LoVo (cell line): ENCODE measurements around the gene CD99L2.

ENCODE experiments used
- DNase-seq: peaks from one replicate; pipeline ENCODE4 v3.0.0-alpha.2; 2016; ENCODE audit warnings: low spot score

CD99L2 gene

DNA sequence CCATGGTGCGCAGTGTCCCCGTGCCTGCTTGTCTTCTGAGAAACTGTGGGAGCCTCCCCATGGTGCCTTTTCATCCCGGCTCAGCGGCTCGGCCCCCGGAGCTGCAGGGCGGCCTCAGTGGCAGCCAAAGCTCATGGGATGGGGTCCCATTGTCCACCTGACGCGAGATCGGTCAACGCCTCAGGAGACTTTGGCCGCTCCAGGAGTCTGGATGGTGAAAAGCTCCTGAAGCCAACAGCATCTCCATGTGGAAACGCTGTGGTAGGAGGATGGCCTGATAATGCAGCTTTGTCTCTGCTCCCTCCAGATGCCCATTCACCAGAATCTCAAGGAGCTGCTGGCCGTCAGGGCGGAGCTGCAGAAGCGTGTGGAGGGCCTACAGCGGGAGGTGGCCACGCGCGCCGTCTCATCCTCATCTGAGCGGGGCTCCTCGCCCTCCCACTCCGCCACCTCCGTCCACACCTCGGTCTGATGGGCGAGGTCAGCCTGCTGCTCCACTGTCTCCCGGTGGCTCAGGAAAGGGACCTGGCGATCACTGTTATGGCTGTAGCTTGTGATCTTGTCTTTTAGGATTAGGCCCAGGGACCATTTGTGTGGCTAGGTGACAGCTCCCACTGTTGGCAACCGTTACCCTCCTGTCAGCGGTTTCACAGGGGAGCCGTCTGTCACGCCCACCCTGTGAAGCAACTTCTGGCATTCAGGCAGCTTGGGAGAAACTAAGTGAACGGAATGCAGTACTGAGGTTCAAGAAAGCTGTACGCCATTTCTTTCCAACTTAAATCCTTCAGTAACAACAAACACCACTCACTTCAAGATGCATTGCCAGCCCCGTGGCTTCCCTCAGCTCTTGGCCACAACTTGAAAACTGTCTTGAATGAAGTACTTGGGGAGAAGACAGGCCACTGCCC, 136.0 kb downstream of the CD99L2 start:
- no peak for DNase-seq

DNA sequence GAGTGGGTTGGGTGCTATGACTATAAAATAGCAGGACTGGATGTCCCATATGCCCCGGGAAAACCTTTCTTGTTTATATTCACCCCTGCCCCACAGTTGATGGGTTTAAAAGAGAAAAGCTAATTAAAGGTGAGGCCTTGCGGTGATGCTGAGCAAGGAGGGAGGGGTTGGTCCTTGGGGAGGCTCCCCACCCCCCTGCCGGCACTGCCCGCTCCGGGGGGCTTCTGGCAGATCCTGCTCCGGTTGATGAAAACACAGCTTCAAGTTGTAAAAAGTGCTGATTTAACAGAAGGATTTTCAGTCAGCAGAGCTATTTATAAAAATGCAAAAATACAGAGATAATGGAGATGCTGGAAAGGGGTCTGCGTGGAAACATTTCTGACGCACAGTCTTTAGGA, 136.7 kb downstream of the CD99L2 start:
- DNase-seq, result no peak

DNA sequence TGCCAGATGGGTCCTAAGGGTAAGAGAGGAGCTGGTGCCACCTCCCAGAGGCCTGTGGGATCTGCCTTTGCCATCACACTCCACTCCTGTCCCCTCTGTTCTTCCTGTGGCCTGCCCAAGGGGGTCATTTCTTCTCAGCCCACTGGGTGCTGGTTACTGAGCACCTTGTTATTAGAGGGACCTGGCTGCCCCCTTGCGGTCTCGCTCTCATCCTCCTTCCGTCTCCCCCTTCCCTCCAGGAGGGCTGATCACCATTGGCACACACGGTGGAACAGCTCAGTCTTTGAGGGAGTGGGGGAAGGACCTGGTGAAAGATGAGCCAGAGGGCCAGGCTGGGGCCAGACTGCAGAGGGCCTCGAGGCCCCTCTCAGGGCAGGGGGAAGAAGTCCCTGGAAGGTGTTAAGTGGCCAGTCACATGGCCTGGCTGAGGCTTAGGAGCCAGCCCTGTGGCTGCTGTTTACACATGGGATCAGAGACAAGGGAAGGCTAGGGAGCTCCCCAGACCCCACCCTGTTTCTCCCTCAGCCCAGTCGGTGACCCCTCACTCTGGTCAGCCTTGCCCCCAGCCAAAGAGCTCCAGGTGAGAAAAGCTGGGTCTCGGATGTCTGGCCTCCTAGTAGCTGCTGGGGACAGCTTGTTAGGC, 137.2 kb downstream of the CD99L2 start:
- DNase-seq, result no peak

DNA sequence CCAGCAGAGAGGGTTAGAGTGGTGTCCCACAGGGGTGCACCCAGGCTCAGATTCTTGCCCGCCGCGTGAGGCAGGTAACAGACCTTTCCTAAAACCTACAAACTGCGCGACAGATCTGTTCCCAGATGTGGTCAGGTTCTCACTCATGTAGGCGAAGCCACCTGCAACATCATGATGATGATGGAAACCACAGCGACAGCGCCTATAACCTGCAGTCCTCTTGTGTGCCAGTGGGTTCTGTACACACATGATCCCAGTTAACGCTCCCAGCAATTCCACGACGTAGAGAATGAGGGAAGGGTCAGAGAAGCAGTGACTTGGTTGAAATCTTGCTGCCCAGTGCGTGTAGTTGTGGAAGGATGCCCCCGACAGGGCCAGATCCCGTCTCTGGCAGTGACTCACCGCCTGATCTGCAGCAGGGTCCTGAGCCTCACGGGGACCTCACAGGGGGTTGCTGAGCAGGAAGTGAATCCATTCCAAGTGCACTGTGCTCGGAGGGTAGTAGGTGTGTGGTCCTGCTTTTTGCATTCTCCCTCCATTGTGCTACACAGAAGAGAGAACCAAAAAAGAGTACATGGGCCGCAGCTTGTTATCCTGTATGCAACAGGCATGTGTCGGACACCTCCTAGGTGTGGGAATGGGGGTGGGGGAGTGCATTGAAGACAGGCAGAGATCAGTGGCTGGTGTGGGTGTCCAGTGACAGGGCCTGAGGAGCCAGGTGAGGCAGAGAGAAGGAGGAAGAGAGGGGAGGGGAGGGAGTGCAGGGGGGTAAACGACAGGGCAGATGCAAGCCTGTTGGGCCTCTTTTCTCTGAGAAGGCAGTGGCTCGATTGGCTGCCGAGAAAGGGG, 138.7 kb downstream of the CD99L2 start:
- DNase-seq, result no peak

GRCh38 chrX:150757371-150757770, 141.1 kb downstream of the CD99L2 start:
- DNase-seq, result no peak

- no peak for DNase-seq
These were observed 144.5 kb downstream of the CD99L2 start for GRCh38 chrX:150753968-150754367.

- no peak for DNase-seq
These were observed 145.1 kb downstream of the CD99L2 start for GRCh38 chrX:150753357-150753756.

DNA sequence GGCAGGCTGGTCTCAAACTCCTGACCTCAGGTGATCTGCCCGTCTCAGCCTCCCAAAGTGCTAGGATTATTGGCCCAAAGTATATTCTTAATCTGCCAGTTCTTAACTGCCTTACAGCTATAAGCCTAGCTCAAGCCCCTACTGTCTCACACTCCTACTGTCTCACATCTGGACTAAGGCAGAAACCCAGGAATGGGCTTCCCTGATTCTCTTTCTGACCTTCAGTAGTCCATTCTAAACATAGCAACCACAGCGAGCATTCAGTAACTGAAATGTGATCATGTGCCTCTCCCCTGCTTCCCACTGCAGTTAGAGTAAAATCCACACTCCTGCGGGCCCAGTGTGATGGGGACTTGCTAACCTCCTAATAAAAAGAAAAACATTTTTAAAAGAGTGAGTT, 146.3 kb downstream of the CD99L2 start:
- DNase-seq, result no peak

GRCh38 chrX:150736475-150736874, 162.0 kb downstream of the CD99L2 start:
- DNase-seq, result no peak

GRCh38 chrX:150731795-150732194, 166.7 kb downstream of the CD99L2 start:
- DNase-seq, result no peak

GRCh38 chrX:150730719-150731118, 167.7 kb downstream of the CD99L2 start:
- DNase-seq, result no peak

- DNase-seq, result no peak
These were observed 168.5 kb downstream of the CD99L2 start for GRCh38 chrX:150729956-150730355.

DNA sequence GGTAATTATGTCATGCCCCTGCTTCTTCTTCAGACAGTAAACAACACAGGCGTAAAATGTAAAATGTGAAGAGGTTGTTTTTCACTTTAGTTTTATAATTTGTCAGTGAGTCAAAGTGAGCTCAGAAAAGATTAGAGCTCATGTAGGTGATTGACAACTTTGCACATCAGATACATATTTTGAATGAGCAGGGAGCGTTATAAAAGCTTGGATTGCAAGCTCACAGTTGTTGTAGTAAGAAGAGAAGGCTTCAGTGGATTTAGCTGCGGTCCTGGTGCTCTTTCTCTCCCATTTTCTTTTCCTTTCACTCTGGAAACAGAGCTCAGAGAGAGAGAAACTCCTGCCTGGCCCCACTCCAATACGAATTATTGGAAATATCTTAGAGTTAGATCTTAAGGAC, 178.8 kb downstream of the CD99L2 start:
- no peak for DNase-seq
